ENCODE measurements around the gene RASSF4. TPM values are rescaled to one million over a fixed set of nuclear protein-coding genes. Genes with fewer than 3 reads are reported as not detected.

RASSF4 gene
- total and polyA plus RNA-seq, 9 of the 15 experiments (the other 6 are each of a cell fraction or from before 2014, with no cell fraction given) = 0.01 to 0.62 (median 0.11) TPM; not detected in 3

DNA sequence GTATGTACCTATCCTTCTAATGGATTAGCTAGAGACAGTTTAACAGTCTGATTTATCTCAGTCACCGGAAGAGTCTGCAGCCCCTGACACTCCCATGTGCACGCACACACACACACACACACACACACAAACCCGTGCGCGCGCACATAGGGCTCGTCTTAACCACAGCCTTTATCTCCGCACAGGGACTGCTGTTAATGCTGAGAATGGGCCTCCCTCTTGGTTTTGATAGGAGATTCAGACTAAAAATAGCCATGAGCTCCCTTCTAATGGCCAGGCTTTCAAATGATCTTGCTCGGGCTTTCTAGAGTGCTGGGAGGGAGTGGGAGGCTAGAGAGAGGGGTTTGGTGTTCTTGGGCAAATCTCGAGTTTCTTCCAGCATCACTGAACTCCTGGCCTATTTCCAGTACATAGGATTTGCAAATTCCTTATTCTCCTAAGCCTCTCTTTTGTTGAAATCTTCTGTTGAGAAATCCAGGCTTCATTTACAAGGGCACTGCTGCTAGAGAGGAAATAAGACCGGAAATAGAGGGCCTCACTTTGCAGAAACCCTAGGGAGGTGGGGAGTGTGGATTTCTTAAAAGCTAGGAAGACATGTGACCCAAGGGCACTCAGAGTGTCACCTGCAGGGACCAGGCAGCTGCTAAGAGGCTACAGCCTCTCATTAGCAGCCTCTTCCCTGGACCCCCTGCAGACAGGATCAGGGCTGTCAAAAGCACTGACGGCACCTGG lies 46.1 kb upstream of the RASSF4 start (continued):
- TF ChIP-seq, protein P1, sequence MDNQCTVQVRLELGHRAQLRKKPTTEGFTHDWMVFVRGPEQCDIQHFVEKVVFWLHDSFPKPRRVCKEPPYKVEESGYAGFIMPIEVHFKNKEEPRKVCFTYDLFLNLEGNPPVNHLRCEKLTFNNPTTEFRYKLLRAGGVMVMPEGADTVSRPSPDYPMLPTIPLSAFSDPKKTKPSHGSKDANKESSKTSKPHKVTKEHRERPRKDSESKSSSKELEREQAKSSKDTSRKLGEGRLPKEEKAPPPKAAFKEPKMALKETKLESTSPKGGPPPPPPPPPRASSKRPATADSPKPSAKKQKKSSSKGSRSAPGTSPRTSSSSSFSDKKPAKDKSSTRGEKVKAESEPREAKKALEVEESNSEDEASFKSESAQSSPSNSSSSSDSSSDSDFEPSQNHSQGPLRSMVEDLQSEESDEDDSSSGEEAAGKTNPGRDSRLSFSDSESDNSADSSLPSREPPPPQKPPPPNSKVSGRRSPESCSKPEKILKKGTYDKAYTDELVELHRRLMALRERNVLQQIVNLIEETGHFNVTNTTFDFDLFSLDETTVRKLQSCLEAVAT (IDR thresholded peaks at IDR 0.05) = peak in 1 of 2 experiments; percentile 97; a peak in 2 of 4 replicates
- TF ChIP-seq NR2C2 (CRISPR knock-in tag; IDR thresholded peaks at IDR 0.05) (no peak), NR2C2 (tag; IDR thresholded peaks at IDR 0.05) (no peak; the same call in 1 of the 2 replicates), DMBX1 (CRISPR knock-in tag; IDR thresholded peaks at IDR 0.05; ENCODE audit: borderline replicate concordance) (no peak), CBFA2T3 (IDR thresholded peaks at IDR 0.05) (peak; percentile 97), HNRNPLL (IDR thresholded peaks at IDR 0.05; ENCODE audit: low read depth, low read length, poor library complexity, severe bottlenecking) (peak; percentile 10), TCF7 (IDR thresholded peaks at IDR 0.05; ENCODE audit: borderline replicate concordance) (no peak), TCF3 (CRISPR knock-in tag; IDR thresholded peaks at IDR 0.05) (peak; percentile 97), ELF1 (tag; IDR thresholded peaks at IDR 0.05) (peak; percentile 57; the same call in 1 of the 2 replicates), RAD51 (IDR thresholded peaks at IDR 0.05; ENCODE audit: borderline replicate concordance, low read depth) (no peak), EHMT2 (IDR thresholded peaks at IDR 0.05) (0 out of 2 replicates have a peak, but pooled peaks have one; percentile 46), ZNF175 (CRISPR knock-in tag; IDR thresholded peaks at IDR 0.05; ENCODE audit: low read depth) (peak; percentile 78; the same call in 1 of the 2 replicates), NR4A1 (CRISPR knock-in tag; IDR thresholded peaks at IDR 0.05) (no peak), NR4A1 (tag; IDR thresholded peaks at IDR 0.05) (peak; percentile 18; the same call in 1 of the 2 replicates), MTA2 (IDR thresholded peaks at IDR 0.05; ENCODE audit: low read depth) (peak; percentile 87), ERF (CRISPR knock-in tag; IDR thresholded peaks at IDR 0.05) (peak; percentile 17; the same call in 1 of the 2 replicates), GTF2E2 (tag; IDR thresholded peaks at IDR 0.05) (no peak)
- TF ChIP-seq, protein P2, sequence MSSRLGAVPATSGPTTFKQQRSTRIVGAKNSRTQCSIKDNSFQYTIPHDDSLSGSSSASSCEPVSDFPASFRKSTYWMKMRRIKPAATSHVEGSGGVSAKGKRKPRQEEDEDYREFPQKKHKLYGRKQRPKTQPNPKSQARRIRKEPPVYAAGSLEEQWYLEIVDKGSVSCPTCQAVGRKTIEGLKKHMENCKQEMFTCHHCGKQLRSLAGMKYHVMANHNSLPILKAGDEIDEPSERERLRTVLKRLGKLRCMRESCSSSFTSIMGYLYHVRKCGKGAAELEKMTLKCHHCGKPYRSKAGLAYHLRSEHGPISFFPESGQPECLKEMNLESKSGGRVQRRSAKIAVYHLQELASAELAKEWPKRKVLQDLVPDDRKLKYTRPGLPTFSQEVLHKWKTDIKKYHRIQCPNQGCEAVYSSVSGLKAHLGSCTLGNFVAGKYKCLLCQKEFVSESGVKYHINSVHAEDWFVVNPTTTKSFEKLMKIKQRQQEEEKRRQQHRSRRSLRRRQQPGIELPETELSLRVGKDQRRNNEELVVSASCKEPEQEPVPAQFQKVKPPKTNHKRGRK (tag; IDR thresholded peaks at IDR 0.05) = no peak
- TF ChIP-seq, protein P3, sequence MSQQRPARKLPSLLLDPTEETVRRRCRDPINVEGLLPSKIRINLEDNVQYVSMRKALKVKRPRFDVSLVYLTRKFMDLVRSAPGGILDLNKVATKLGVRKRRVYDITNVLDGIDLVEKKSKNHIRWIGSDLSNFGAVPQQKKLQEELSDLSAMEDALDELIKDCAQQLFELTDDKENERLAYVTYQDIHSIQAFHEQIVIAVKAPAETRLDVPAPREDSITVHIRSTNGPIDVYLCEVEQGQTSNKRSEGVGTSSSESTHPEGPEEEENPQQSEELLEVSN (IDR thresholded peaks at IDR 0.05; ENCODE audit: borderline replicate concordance in 1 of 2, extremely low read depth in 1 of 2, insufficient read depth in 1 of 2, insufficient read length in 1 of 2, low read depth in 1 of 2, low read length in 1 of 2, poor library complexity in 1 of 2, severe bottlenecking in 1 of 2) = peak in 1 of 2 experiments; percentile 35
- TF ChIP-seq, protein P4, sequence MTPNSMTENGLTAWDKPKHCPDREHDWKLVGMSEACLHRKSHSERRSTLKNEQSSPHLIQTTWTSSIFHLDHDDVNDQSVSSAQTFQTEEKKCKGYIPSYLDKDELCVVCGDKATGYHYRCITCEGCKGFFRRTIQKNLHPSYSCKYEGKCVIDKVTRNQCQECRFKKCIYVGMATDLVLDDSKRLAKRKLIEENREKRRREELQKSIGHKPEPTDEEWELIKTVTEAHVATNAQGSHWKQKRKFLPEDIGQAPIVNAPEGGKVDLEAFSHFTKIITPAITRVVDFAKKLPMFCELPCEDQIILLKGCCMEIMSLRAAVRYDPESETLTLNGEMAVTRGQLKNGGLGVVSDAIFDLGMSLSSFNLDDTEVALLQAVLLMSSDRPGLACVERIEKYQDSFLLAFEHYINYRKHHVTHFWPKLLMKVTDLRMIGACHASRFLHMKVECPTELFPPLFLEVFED (CRISPR knock-in tag; conservative IDR thresholded peaks at IDR 0.05) = peak; percentile 91
- TF ChIP-seq, protein P5, sequence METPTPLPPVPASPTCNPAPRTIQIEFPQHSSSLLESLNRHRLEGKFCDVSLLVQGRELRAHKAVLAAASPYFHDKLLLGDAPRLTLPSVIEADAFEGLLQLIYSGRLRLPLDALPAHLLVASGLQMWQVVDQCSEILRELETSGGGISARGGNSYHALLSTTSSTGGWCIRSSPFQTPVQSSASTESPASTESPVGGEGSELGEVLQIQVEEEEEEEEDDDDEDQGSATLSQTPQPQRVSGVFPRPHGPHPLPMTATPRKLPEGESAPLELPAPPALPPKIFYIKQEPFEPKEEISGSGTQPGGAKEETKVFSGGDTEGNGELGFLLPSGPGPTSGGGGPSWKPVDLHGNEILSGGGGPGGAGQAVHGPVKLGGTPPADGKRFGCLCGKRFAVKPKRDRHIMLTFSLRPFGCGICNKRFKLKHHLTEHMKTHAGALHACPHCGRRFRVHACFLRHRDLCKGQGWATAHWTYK (CRISPR knock-in tag; IDR thresholded peaks at IDR 0.05) = 0 out of 2 replicates have a peak, but pooled peaks have one; percentile 19
